GM04503 (cell line): ENCODE measurements around the gene TBXAS1.

Source experiments
- DNase-seq: peaks from one replicate; pipeline ENCODE4 v3.0.0-alpha.2; 2012; ENCODE audit warnings: low read depth

The TBXAS1 gene

DNA sequence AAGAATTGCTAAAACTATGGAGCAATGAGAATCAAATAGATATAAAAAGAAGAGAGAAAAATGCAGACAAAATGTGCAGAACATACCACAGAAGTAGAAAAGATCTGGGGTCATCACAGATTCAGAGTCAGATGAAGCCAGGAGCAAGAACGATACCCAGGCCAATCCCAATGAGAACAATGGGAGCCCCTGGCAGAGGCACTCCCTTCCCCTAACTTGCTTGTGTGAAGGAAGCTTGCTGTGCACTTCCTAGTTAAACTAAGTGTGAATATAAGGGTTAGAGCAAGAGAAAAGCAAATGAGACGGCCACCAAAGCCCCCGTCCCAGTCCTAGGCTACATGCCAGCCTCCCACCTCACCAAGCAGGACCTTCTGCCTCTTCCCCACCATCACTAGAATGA lies 221.0 kb downstream of the TBXAS1 start:
- no peak for DNase-seq

GRCh38 chr7:140051820-140052219 lies 222.8 kb downstream of the TBXAS1 start:
- DNase-seq, result no peak

DNA sequence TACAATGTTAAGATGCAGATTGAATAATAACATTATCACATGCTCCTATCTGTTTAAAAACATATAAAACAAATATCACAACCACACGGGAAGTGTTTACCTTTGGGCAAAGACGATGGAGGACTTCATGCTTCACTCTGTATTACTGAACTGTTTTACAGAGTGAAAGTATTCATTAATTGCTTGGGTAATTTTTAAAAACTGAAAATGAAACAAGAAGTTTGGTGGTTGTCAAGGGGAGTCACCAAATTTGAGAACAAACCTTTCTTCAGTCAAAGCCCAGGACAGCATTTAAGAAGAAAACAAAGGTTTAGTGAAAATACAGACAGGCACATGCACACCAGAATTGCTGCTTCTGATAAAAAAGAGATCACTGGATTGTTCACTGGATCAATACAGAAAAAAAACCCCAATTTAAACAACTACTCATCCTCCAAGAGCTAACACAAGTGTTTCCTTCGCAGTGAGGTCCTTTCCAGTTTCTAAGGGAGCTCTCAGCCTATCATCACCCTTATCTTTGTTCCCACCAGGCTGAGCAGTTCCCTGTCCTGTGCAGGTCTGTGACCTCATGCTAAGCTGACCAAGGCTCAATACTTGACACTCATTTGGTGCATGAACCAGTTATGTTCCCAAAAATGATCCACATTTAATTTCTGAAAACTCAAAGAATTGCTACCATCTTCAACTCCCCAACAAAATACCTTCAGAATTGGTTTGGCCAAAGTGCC lies 224.9 kb downstream of the TBXAS1 start:
- no peak for DNase-seq

DNA sequence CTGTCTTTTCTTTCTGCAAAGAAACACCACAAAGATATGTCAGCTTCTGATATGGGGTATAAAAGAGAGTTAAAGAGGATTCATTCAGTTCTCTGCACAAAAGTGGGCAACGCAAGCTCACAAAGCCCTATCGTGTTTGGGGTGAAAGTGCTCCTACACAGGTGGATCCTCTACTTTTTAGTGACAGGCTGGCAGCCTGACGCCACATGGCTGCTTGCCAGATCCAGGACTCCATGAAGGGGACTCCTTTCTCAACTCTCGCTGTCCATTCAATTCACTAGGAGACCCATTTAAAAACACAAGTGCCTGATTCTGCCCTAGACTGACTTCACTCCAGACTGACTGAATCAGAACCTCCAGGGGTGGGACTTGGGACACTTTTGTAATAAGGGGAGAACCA lies 225.7 kb downstream of the TBXAS1 start:
- no peak for DNase-seq

DNA sequence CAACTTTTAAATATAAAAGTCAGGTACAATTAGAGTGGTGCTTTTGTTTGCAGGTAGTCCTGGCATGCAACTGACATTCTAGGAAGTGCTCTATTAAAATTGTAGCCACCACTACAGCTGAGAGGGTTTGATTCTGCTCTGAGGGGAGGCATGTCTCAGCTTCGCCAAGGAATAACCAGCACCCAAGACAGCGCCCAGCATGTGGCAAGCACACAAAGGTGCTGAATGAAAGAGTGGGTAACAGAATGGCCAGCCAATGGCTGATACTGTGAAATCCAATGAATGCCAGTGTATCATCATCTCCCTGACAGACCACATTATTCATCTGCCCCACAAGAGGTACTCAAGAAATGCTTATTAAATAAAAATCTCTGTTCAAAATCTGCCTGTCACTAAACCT lies 226.8 kb downstream of the TBXAS1 start:
- DNase-seq, result no peak

DNA sequence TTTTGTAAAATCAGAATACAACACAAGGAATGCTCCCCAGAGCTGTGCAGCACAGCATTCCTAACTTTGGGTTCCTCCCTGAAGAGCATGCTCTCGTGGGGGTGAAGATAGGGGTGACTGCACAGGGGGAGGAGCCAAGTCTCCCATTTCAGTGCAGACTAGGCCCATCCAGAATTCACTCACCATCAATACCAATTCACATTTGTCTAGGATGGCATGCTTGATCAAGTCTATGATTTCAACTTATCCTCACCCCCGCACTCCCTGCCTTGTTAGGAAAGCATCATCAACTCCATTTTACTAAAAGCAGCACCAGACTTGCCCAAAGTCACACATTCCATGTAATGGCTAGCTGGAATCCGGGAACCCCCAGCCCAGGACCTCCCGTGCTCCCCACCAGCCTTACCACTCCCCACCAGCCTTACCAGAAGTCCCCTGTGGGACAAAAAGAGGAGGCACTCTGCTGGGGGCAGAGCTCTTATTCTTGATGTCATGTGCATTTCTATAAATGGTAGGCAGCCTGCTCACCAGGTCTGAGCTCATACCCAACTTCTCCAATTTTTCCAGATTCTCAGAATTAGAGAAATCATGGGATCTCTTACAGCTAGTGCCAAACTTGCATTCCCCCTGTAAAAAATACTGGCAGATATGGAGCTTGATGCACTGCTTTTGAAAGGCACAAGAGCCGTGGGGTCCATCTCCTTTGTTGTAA lies 227.5 kb downstream of the TBXAS1 start:
- DNase-seq, result no peak

DNA sequence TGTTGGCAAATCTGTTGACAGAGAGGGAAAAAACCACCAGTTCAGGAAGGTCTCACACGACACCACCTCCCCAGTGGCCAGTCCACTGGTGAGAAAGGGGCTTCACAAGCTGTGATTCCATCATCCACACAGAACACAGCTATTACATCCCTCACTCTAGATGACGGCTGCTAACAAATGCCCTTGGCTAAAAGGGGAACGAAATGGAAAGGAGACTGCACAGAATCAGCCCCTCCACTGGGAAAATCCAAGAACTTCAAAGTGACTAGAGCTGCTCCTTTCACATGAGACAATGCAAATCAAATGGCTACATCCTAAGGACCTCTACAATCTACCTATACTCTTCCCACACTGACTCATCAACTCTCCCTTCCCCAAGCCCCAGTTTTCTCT lies 228.1 kb downstream of the TBXAS1 start:
- no peak for DNase-seq

GRCh38 chr7:140058517-140058916 lies 229.5 kb downstream of the TBXAS1 start:
- no peak for DNase-seq

- peak; percentile 55 for DNase-seq
Measured at GRCh38 chr7:140059273-140060242, 230.5 kb downstream of the TBXAS1 start.

DNA sequence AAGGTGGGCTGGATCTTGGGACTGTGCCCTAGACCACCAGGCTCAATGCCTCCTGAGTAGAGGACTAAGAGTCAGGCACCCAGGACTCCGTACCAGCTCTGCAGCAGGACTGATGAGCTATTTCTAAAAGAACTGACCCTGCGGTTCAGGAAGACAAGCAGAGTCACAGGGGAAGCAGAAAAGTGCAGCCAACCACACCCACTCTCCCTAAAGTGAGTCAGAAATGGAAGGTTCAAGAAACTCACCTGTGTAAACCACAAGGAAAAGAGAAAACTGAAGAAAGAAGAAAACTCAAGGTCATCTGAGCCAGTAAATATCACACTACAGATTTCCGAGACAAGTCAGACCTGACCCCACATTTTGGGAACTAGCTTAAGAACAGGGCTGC lies 231.2 kb downstream of the TBXAS1 start:
- no peak for DNase-seq

DNA sequence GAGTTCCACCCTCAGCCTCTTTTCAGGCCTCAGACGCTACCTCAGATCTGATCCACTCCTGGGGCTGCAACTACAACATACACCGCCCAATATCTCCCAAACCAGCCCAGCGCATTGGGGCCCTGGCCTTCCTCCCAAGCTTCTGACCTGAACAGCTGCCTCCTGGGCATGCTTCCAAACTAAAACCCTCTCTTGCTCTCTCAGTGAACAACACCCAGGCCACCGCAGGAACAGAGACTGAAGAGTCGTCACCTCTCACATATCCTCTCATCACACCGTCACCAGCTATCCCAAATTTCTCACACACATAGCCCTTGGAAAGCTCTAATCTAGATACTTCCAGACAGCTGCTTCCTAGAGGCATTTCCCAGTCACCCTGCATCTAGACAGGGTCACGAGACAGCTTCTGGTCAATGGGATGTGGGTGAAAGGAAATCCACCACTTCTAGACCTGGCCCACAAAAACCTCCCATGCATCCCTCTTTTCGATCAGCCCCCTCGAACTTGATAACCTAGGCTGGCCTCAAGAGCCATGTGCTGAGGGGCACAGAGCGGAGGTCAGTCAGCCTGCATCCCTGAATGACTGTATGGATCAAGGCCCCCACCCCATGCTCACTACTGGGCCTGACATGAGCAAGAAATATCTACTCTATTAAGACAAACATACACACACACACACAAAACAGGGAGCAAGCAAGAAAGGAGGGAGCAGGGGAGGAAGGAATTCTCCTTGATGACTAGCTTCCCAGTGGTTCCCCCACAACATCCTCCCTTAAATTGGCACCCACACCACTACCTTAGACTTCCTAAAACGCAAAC lies 231.9 kb downstream of the TBXAS1 start:
- no peak for DNase-seq

DNA sequence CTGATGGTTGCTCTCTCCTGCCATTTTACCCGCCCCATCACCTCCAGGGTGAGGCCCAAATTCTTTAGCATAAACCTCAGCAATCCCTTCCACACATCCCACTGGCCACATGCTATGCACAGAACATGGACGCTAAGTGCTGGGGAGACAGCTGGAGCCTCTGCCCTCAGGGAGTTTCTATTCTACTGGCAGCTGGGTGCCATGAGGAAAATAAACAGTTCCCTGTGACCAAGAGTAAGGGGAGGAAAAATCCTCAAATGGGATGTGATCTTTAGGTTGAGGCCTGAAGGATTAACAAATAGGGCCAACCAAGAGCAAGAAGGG lies 232.5 kb downstream of the TBXAS1 start:
- no peak for DNase-seq

- no peak for DNase-seq
Measured at GRCh38 chr7:140062118-140062527, 233.1 kb downstream of the TBXAS1 start.

DNA sequence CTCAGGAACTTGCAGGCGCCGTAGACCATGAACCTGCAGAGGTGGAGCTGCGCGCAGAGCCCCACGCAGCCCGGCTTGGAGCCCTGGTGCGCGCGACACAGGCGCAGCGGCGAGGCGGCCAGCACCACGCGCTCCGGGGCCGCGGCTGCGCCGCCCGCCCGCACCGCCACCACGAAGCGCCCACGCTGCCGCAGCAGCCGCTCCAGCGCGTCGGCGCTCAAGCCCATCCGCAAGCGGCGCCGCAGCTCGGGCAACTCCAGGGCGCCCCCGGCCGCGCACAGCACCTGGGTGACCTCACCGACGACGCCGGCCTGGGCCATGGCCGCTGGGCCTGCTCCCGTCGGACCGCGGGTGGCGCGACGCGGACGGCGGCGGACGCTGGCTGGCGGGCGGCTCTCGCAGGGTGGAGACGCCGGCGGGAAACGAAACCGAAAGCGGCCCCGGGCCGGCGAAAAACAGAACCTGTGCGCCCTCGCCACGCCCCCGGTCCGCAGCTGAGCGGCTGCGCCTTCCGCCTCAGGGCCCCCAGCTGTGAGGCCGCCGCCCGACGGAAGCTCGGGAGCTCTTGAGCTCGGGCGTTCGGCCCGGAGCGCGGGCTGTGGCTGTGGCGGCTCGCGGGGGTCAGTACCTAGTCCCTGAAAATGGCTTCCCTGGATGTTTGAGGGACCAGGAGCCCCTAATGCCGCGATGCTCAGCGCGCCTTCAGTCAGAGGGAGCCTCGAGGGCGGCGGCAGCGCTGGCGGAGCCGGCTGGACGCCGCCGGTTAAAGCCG lies 233.7 kb downstream of the TBXAS1 start, which contains the start of gene PARP12:
Gene PARP12 (minus strand): TSS at position 424 of the 772 bp plus-strand sequence. CDS start 104 bp downstream, at position 320.
- DNase-seq, result no peak

GRCh38 chr7:140067052-140067451 lies 238.0 kb downstream of the TBXAS1 start:
- DNase-seq, result no peak

DNA sequence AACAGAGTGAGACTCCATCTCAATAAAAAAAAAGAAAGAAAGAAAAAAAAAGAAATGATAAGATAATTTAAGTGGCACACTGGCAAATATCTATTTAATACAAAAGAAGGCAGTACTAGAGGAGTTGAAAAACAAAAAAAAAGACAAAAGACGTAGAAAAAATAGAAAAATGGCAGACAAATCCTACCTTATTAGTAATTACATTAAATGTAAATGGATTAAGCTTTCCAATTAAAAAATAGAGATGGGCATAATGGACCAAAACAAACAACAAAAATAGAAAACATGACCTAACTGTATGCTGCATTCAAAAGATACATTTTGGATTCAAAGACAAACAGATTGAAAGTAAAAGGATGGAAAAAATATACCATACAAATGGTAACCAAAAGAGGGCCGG lies 239.0 kb downstream of the TBXAS1 start:
- no peak for DNase-seq

DNA sequence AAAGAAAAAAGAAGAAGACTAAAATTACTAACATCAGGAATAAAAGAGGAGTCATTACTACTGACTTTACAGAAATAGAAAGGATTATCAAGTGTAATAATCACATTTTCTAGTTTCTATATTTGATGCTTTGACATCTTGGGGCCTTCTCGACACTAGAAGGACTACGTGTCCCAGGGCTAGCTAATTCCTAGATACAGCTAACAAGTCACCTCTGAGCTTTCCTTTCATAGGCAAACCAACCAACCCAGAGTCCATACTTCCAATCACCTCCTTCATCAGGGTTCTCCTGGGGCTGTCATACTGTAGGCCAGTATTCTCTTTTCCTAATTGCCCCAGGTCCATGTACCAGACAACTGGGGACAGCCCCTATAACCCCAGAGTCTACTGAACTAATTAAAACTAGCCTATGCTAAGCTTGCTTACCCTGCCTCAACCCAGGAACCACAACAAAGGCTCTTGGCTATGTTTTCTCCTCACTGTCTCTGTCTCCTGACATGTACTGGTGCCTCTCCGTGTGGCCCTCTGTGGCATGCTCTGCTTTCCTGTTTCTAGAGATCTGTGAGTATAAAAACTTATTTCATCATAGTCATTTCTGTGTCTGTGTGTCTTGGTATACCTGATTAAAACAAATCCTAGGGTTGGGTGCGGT lies 240.4 kb downstream of the TBXAS1 start:
- DNase-seq, result no peak
